HG02970 (cell line): Measurements from ENCODE around the gene PCNX4.
"Not testable (repeated sequence)": the region's sequence is repeated elsewhere in the genome, so short reads cannot be mapped to it uniquely, and the experiment has no call there.

Experiments
- ATAC-seq: cut with Tn5 transposase; IDR thresholded peaks from one replicate; pipeline ENCODE4 v1.9.1; 2021; ENCODE audit warnings: mild to moderate bottlenecking, moderate library complexity, moderate number of reproducible peaks; ENCODE audit not compliant: unreplicated experiment, low FRiP score

Gene PCNX4

GRCh38 chr14:60091550-60092525, at the start of gene PCNX4:
TSS of gene PCNX4 (plus strand) at chr14:60091923. CDS start at chr14:60107639, 15,716 bp downstream.
- ATAC-seq: peak; percentile 98

GRCh38 chr14:60047976-60048375, 43.7 kb upstream of the PCNX4 start:
- ATAC-seq: not testable (repeated sequence)

- no peak for ATAC-seq
Measured at GRCh38 chr14:60051721-60052221, 40.0 kb upstream of the PCNX4 start.

- ATAC-seq: no peak
Measured at GRCh38 chr14:60058087-60058486, 33.6 kb upstream of the PCNX4 start.

GRCh38 chr14:60061371-60061770, 30.4 kb upstream of the PCNX4 start:
- no peak for ATAC-seq

GRCh38 chr14:60064491-60065072, 27.1 kb upstream of the PCNX4 start:
- no peak for ATAC-seq

GRCh38 chr14:60067882-60068281, 23.8 kb upstream of the PCNX4 start:
- ATAC-seq: no peak

- no peak for ATAC-seq
Measured at GRCh38 chr14:60079723-60080122, 12.0 kb upstream of the PCNX4 start.

- no peak for ATAC-seq
Measured at GRCh38 chr14:60085085-60085484, 6.6 kb upstream of the PCNX4 start.

- ATAC-seq: no peak
Measured at GRCh38 chr14:60085693-60086092, 6.0 kb upstream of the PCNX4 start.

- ATAC-seq: no peak
Measured at GRCh38 chr14:60087668-60088067, 4.1 kb upstream of the PCNX4 start.

- ATAC-seq: no peak
Measured at GRCh38 chr14:60089221-60089620, 2.5 kb upstream of the PCNX4 start.

GRCh38 chr14:60090864-60091519, 731 bp upstream of the PCNX4 start:
- no peak for ATAC-seq

- no peak for ATAC-seq
Measured at GRCh38 chr14:60092526-60092920, 800 bp downstream of the PCNX4 start.

- ATAC-seq: no peak
Measured at GRCh38 chr14:60093080-60093479, 1.4 kb downstream of the PCNX4 start.

- no peak for ATAC-seq
Measured at GRCh38 chr14:60093606-60094005, 1.9 kb downstream of the PCNX4 start.

GRCh38 chr14:60094306-60094897, 2.7 kb downstream of the PCNX4 start:
- no peak for ATAC-seq

GRCh38 chr14:60095231-60095630, 3.5 kb downstream of the PCNX4 start:
- ATAC-seq: no peak

- no peak for ATAC-seq
Measured at GRCh38 chr14:60095781-60096450, 4.2 kb downstream of the PCNX4 start.

- no peak for ATAC-seq
Measured at GRCh38 chr14:60097974-60098373, 6.3 kb downstream of the PCNX4 start.
